HG03103 (cell line): ENCODE results near the gene MYO1D.

Source experiments
- ATAC-seq: cut with Tn5 transposase; IDR thresholded peaks from one replicate; pipeline ENCODE4 v1.9.1; 2021; ENCODE audit warnings: low read depth; ENCODE audit not compliant: unreplicated experiment

MYO1D gene

GRCh38 chr17:32495359-32496231 lies 381.3 kb downstream of the MYO1D start:
- no peak for ATAC-seq

- no peak for ATAC-seq
Observed at GRCh38 chr17:32494621-32495358, 382.1 kb downstream of the MYO1D start.

GRCh38 chr17:32493976-32494513 lies 382.9 kb downstream of the MYO1D start:
- ATAC-seq: no peak

GRCh38 chr17:32493571-32493970 lies 383.4 kb downstream of the MYO1D start:
- ATAC-seq: no peak

GRCh38 chr17:32492648-32493289 lies 384.2 kb downstream of the MYO1D start:
- ATAC-seq: no peak

- ATAC-seq: no peak
Observed at GRCh38 chr17:32492264-32492589, 384.7 kb downstream of the MYO1D start.

GRCh38 chr17:32491371-32492263 lies 385.3 kb downstream of the MYO1D start:
- no peak for ATAC-seq

GRCh38 chr17:32490101-32490482 lies 386.8 kb downstream of the MYO1D start:
- no peak for ATAC-seq

GRCh38 chr17:32489320-32490100 lies 387.4 kb downstream of the MYO1D start:
- no peak for ATAC-seq

GRCh38 chr17:32488604-32489180 lies 388.2 kb downstream of the MYO1D start:
- ATAC-seq: no peak

- no peak for ATAC-seq
Observed at GRCh38 chr17:32488177-32488542, 388.8 kb downstream of the MYO1D start.

- peak; percentile 5 for ATAC-seq
Observed at GRCh38 chr17:32487473-32488176, 389.3 kb downstream of the MYO1D start.

GRCh38 chr17:32486701-32487472 lies 390.0 kb downstream of the MYO1D start, which contains the start of gene CDK5R1:
TSS of gene CDK5R1 (plus strand) at chr17:32486993. CDS start at chr17:32487621, 628 bp downstream.
- ATAC-seq: peak; percentile 38

- ATAC-seq: peak; percentile 45
Observed at GRCh38 chr17:32486111-32486700, 390.7 kb downstream of the MYO1D start.

- ATAC-seq: no peak
Observed at GRCh38 chr17:32485261-32486110, 391.4 kb downstream of the MYO1D start.

GRCh38 chr17:32484628-32485027 lies 392.3 kb downstream of the MYO1D start:
- ATAC-seq: no peak
